Adrenal gland (tissue), 19 donors: ENCODE results near the gene ANKRD16. TPM values are rescaled to one million over a fixed set of nuclear protein-coding genes. Genes with fewer than 3 reads are reported as not detected.

Experiments
- DNase-seq, 7 donors: peaks; one replicate each; pipeline ENCODE4 v3.0.0-alpha.2; 2019 to 2020
- H3K27ac ChIP-seq, 5 donors: fragments of 200-600 bp; sonication (generic) in 4 of 5; 1 replicate in 3 of 5; 2 replicates in 2 of 5; pipeline versions ENCODE4 v1.5.1 to v1.8.0; 2016 to 2020; ENCODE audit warnings: mild to moderate bottlenecking in 1 of 5
- H3K27me3 ChIP-seq: fragments of 200-600 bp; 2 replicates; pipeline ENCODE4 v1.8.0; 2021
- H3K36me3 ChIP-seq, 2 donors: fragments of 200-600 bp; replicated peaks in 1 of 2; 1 replicate in 1 of 2; 2 replicates in 1 of 2; pipeline versions ENCODE4 v1.5.1 to v1.8.0; 2018 to 2022
- H3K4me1 ChIP-seq, 2 donors: fragments of 200-600 bp; replicated peaks in 1 of 2; 1 replicate in 1 of 2; 2 replicates in 1 of 2; pipeline versions ENCODE4 v1.5.1 to v1.8.0; 2018 to 2021
- H3K4me3 ChIP-seq, 4 donors: fragments of 200-600 bp; sonication (generic) in 3 of 4; one replicate each; pipeline ENCODE4 v1.5.1; 2016 to 2018
- H3K9me3 ChIP-seq, 3 donors: fragments of 200-600 bp; sonication (generic) in 1 of 3; replicated peaks in 1 of 3; 1 replicate in 2 of 3; 2 replicates in 1 of 3; pipeline versions ENCODE4 v1.5.1 to v1.8.0; 2016 to 2021
- POLR2A ChIP-seq, 2 donors: fragments of 450-650 bp; IDR thresholded peaks; one replicate each; pipeline ENCODE4 v1.6.1; 2017; ENCODE audit warnings: antibody characterized with exemption in 2 of 2, mild to moderate bottlenecking in 2 of 2, moderate library complexity in 1 of 2
- WGBS, 4 donors: extraction: QIAGEN DNeasy Blood & Tissue Kit in 2 of 4; methylation state at CpG; one replicate each; pipeline versions ENCODE4 v1.1.5 to v1.1.7; 2013 to 2017; 5-methylcytosine and 5-hydroxymethylcytosine counted together
- intact Hi-C, 2 donors: fragments of 100-400 bp; cut with DNase I; formaldehyde crosslinking; loops; one replicate each; pipeline versions ENCODE4 v1.14.1 to v1.15.0; 2022 to 2023
- long read RNA-seq, 10 donors: library from polyadenylated mRNA in 3 of 10; unstranded in 2 of 10; stranded (forward) in 1 of 10; transcript quantifications; one replicate each; pipeline ENCODE4 v2.0.0 and lab custom pipeline, GENCODE V29; 2021 to 2026
- polyA plus RNA-seq, 3 donors: library from polyadenylated mRNA; stranded (reverse); fragments of 200-250 nt in 2 of 3; fragments of 350-450 nt in 1 of 3; fragmentation: Illumina TruSeq in 1 of 3; extraction: RNeasy Lipid Tissue Mini Kit (QIAGEN cat#74804) in 1 of 3; gene quantifications; one replicate each; pipeline ENCODE4 v1.2.3, GENCODE V29; 2013 to 2014
- total RNA-seq, 9 donors: library from RNA; depleted of rRNA in 4 of 9; stranded (reverse); fragments of >200 nt in 4 of 9; fragments of 120-200 nt in 1 of 9; fragmentation: NEBNext Ultra II Directional in 1 of 9; extraction: Animal tissue kit (Norgen Biotek cat#: 25700) in 1 of 9; gene quantifications; one replicate each; pipeline versions ENCODE4 v1.1.0 to v1.2.4, GENCODE V29; 2013 to 2023
- TF ChIP-seq, protein P1 (sequence below), 6 experiments: fragments of 450-650 bp in 4 of 6; fragments of 200-600 bp in 2 of 6; sonication (generic) in 1 of 6; IDR thresholded peaks; 1 replicate in 5 of 6; 2 replicates in 1 of 6; pipeline versions ENCODE4 v1.5.1 to v1.8.0; 2016 to 2021; ENCODE audit warnings: antibody characterized with exemption in 6 of 6, mild to moderate bottlenecking in 2 of 6, moderate library complexity in 1 of 6
- donor health status: healthy with polysubstance abuse.
- donor health status: Bipolar disorder and iron deficiency.
- donor health status: DM: yes; HTN: yes; CAD: no.
- donor health status: DM: no; HTN: no; CAD: no.
- donor health status: DM: no; HTN: no; CAD: no.
- donor health status: DM: yes; HTN: yes; CAD: no.

Gene ANKRD16
- 10 to 100 TPM in 3 of 9 donors, 1 to 10 TPM in 6; 5.9 to 12.4 (median 7.1) TPM for total RNA-seq
- 1 to 10 TPM; 4.0 to 6.1 (median 5.8) TPM for polyA plus RNA-seq
- long read RNA-seq, donor 1, partial matches to known transcripts: 0 of 2 reads
- long read RNA-seq, donor 1, other reads (novel, unspliced or antisense): 0 of 2 reads
- long read RNA-seq, donor 2, partial matches to known transcripts: 0 of 6 reads
- long read RNA-seq, donor 2, other reads (novel, unspliced or antisense): 0 of 6 reads
- long read RNA-seq, donor 3, partial matches to known transcripts: 0 of 3 reads
- long read RNA-seq, donor 3, other reads (novel, unspliced or antisense): 0 of 3 reads
- long read RNA-seq, donor 4: 0 reads
- long read RNA-seq, donor 5, transcript ANKRD16-202 (7 exons, 1,646 nt): major isoform, 14 of 23 reads
- long read RNA-seq, donor 5, partial matches to known transcripts: 3 of 23 reads
- long read RNA-seq, donor 5, other reads (novel, unspliced or antisense): 3 of 23 reads
- long read RNA-seq, donor 6: 0 reads
- long read RNA-seq, donor 7: 0 reads
- long read RNA-seq, donor 8, partial matches to known transcripts: 0 of 5 reads
- long read RNA-seq, donor 8, other reads (novel, unspliced or antisense): 0 of 5 reads
- long read RNA-seq, donor 9: 0 reads
- long read RNA-seq, donor 10: 0 reads

DNA sequence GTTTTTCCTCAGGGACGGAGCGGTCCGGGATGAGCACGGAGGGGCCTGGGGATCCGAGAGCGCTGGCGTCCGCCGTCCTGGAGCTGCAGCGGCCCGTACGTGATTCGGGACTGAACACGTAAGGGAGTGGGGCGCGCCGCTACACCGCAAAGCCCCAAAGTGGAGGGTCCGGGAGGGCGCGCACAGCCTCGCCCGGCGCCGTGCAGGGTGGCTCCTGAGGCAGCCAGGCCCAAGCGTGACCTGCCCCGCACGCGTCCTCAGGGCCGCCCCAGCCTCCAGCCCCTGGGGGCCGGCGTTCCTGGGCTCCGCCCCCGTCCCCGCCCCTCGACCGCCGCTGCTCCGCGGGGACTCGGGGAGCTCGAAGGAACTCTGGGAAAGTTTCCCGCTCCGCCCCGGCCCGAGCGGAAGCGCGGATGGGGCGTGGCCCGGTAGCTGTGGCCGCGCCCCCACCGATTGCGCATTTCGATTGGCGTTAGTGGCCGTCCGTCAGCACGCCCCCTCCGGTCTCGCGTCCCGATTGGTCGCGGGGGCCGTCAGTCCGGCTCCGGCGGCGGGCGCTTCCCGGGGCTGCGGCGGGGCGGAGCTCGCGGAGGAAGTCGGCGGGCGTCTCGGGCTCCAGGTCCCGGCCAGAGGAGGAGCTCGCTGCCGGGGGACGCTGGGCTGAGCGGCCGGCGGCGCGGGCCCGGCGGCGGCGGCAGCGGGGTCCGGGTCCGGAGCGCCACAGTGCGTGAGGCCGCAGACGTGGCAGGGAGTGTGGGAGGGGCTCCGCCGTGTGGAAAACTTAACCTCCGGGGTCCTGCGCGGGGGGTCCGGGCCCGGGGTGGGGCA, at the start of gene ANKRD16, which contains the start of gene FBH1:
Gene ANKRD16 (minus strand): TSS at position 270 of the 828 bp plus-strand sequence. CDS start 539 bp downstream, outside the sequence.
Gene FBH1 (plus strand): TSS at position 620 of the 828 bp plus-strand sequence. CDS start 103 bp downstream, at position 723.
- WGBS, 4 donors: 0 to 2% (median 1%) methylated on average over 12 to 109 of the region's 109 CpGs; no CpG with 5 or more reads in 1 of the 4 donors
- TF ChIP-seq, protein P1, sequence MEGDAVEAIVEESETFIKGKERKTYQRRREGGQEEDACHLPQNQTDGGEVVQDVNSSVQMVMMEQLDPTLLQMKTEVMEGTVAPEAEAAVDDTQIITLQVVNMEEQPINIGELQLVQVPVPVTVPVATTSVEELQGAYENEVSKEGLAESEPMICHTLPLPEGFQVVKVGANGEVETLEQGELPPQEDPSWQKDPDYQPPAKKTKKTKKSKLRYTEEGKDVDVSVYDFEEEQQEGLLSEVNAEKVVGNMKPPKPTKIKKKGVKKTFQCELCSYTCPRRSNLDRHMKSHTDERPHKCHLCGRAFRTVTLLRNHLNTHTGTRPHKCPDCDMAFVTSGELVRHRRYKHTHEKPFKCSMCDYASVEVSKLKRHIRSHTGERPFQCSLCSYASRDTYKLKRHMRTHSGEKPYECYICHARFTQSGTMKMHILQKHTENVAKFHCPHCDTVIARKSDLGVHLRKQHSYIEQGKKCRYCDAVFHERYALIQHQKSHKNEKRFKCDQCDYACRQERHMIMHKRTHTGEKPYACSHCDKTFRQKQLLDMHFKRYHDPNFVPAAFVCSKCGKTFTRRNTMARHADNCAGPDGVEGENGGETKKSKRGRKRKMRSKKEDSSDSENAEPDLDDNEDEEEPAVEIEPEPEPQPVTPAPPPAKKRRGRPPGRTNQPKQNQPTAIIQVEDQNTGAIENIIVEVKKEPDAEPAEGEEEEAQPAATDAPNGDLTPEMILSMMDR (IDR thresholded peaks at IDR 0.05): peak in 1 of 6 experiments; percentile 10
- TF ChIP-seq POLR2A (IDR thresholded peaks at IDR 0.05): peak; percentile 86 to 93
- Histone ChIP-seq H3K4me3 (peak within 1 kb of the TSS; percentile 34 to 98 (median 66)), H3K36me3 (peaks cover 0 to 19% of the 10 kb centered on the region in 2 donors), H3K27me3 (no peaks in the 10 kb centered on the region), H3K4me1 (peaks cover 29 to 40% of the 10 kb centered on the region in 2 donors), H3K9me3 (no peaks in the 10 kb centered on the region), H3K27ac (peak within 1 kb of the TSS; percentile 81 to 99 (median 88))
- intact Hi-C loops: no loop called here
- peak; percentile 98 to 100 (median 98) for DNase-seq

- intact Hi-C loops: no loop called here
- H3K36me3 ChIP-seq: peaks cover 0 to 47% of the 10 kb centered on the region in 2 donors
Observed at GRCh38 chr10:5938291-5938690, 48.6 kb upstream of the ANKRD16 start.

GRCh38 chr10:5937016-5937415, 47.3 kb upstream of the ANKRD16 start:
- whole genome bisulfite sequencing, 4 donors: 95 to 97% (median 96%) methylated on average over 18 of the region's 18 CpGs
- peaks cover 4 to 16% of the 10 kb centered on the region in 2 donors for H3K4me1 ChIP-seq
- H3K4me3 ChIP-seq: no peak overlapping the region
- H3K9me3 ChIP-seq: no peaks in the 10 kb centered on the region
- intact Hi-C loops: no loop called here
- peaks cover 0 to 48% of the 10 kb centered on the region in 2 donors for H3K36me3 ChIP-seq
- H3K27me3 ChIP-seq: no peaks in the 10 kb centered on the region
- H3K27ac ChIP-seq: no peak overlapping the region
- DNase-seq: no peak
- TF ChIP-seq, protein P1 (IDR thresholded peaks at IDR 0.05): no peak
- no peak for TF ChIP-seq POLR2A (IDR thresholded peaks at IDR 0.05)

More at GRCh38 chr10:5938291-5938690, 48.6 kb upstream of the ANKRD16 start:
- 92 to 94% (median 93%) methylated on average over 12 of the region's 12 CpGs for WGBS, 4 donors
- no peak overlapping the region for H3K4me3 ChIP-seq
- H3K9me3 ChIP-seq: no peaks in the 10 kb centered on the region
- H3K27me3 ChIP-seq: no peaks in the 10 kb centered on the region
- H3K27ac ChIP-seq: no peak overlapping the region
- DNase-seq: no peak
- TF ChIP-seq, protein P1 (IDR thresholded peaks at IDR 0.05): no peak
- TF ChIP-seq POLR2A (IDR thresholded peaks at IDR 0.05): no peak
- peaks cover 0 to 11% of the 10 kb centered on the region in 2 donors for H3K4me1 ChIP-seq
